H1 (cell line): ENCODE data around the gene DYNC1I1. TPM values are rescaled to one million over a fixed set of nuclear protein-coding genes. Genes with fewer than 3 reads are reported as not detected.

ENCODE experiments used
- CTCF ChIA-PET: fragments of 300-600 bp; sonication (Branson Sonifier 250); formaldehyde crosslinking; loops from one replicate; lab custom pipeline; 2021; ENCODE audit not compliant: partially characterized antibody; lab: Charles Lee
- POLR2A ChIA-PET: fragments of 300-600 bp; sonication (Branson Sonifier 250); formaldehyde crosslinking; loops from one replicate; lab custom pipeline; 2021; ENCODE audit warnings: inconsistent platforms; ENCODE audit not compliant: partially characterized antibody; lab: Charles Lee
- DNase-seq, 2 experiments: peaks; one replicate each; pipeline versions ENCODE4 v3.0.0 to v3.0.0-alpha.2; 2010 to 2022; ENCODE audit warnings: low spot score in 2 of 2, low read depth in 1 of 2, mixed read lengths in 1 of 2
- FAIRE-seq: peaks from 2 replicates; lab custom pipeline; 2011; peaks lifted over from hg19 to GRCh38; lab: Jason Lieb, UNC
- H2AFZ ChIP-seq: 2 replicates; pipeline ENCODE4 v1.8.1; 2012; ENCODE audit warnings: low read length, inconsistent platforms
- H2AK5ac ChIP-seq: 2 replicates; pipeline ENCODE4 v1.6.1; 2013; ENCODE audit warnings: low read depth, low read length
- H2BK120ac ChIP-seq: replicated peaks from 2 replicates; pipeline ENCODE3; 2013; ENCODE audit warnings: low read depth, low read length, inconsistent platforms
- H2BK12ac ChIP-seq: 2 replicates; pipeline ENCODE4 v1.6.1; 2013; ENCODE audit warnings: low read depth, low read length
- H2BK15ac ChIP-seq: 2 replicates; pipeline ENCODE4 v1.6.1; 2013; ENCODE audit warnings: low read length
- H2BK20ac ChIP-seq: 2 replicates; pipeline ENCODE4 v1.6.1; 2013; ENCODE audit warnings: low read length
- H2BK5ac ChIP-seq: 2 replicates; pipeline ENCODE4 v1.6.1; 2013; ENCODE audit warnings: low read depth, low read length
- H3K14ac ChIP-seq: 2 replicates; pipeline ENCODE4 v1.6.1; 2013; ENCODE audit warnings: inconsistent platforms; ENCODE audit not compliant: insufficient read length
- H3K18ac ChIP-seq: 2 replicates; pipeline ENCODE4 v1.6.1; 2013; ENCODE audit warnings: low read length; ENCODE audit errors: extremely low read depth
- H3K23ac ChIP-seq: 2 replicates; pipeline ENCODE4 v1.6.1; 2013; ENCODE audit warnings: inconsistent platforms; ENCODE audit not compliant: insufficient read length
- H3K23me2 ChIP-seq: 2 replicates; pipeline ENCODE4 v1.6.1; 2013; ENCODE audit warnings: low read depth, low read length
- H3K27ac ChIP-seq: 2 replicates; pipeline ENCODE4 v1.6.1; 2011; ENCODE audit warnings: low read depth, low read length, inconsistent platforms
- H3K27me3 ChIP-seq, 4 experiments: replicated peaks in 1 of 4; 1 replicate in 1 of 4; 2 replicates in 3 of 4; pipeline versions ENCODE4 v1.6.1 to v1.8.1; 2011 to 2013; ENCODE audit warnings: low read length in 3 of 4, mild to moderate bottlenecking in 3 of 4, inconsistent platforms in 2 of 4, mixed read lengths in 2 of 4, moderate library complexity in 1 of 4; ENCODE audit not compliant: control insufficient read depth in 3 of 4, insufficient read depth in 3 of 4; ENCODE audit errors: extremely low read depth in 1 of 4
- H3K36me3 ChIP-seq, 4 experiments: 2 replicates each; pipeline versions ENCODE4 v1.6.1 to v1.8.1; 2011 to 2013; ENCODE audit warnings: mild to moderate bottlenecking in 4 of 4, low read length in 3 of 4, moderate library complexity in 2 of 4, control low read depth in 1 of 4, inconsistent platforms in 1 of 4; ENCODE audit not compliant: insufficient read depth in 4 of 4, control insufficient read depth in 2 of 4
- H3K4ac ChIP-seq: replicated peaks from 2 replicates; pipeline ENCODE3; 2013; ENCODE audit warnings: low read length, low read depth, mixed read lengths, inconsistent platforms; ENCODE audit not compliant: insufficient read length
- H3K4me1 ChIP-seq, 4 experiments: replicated peaks in 1 of 4; 1 replicate in 1 of 4; 2 replicates in 3 of 4; pipeline versions ENCODE4 v1.6.1 to v1.8.1; 2011 to 2013; ENCODE audit warnings: low read length in 3 of 4, inconsistent platforms in 2 of 4, mixed read lengths in 1 of 4; ENCODE audit not compliant: insufficient read depth in 4 of 4, control insufficient read depth in 3 of 4
- H3K4me2 ChIP-seq, 2 experiments: 2 replicates each; pipeline versions ENCODE4 v1.6.1 to v1.8.1; 2011 to 2013; ENCODE audit warnings: low read depth in 2 of 2, low read length in 2 of 2, control low read depth in 1 of 2, inconsistent platforms in 1 of 2, mild to moderate bottlenecking in 1 of 2; ENCODE audit not compliant: insufficient read depth in 1 of 2
- H3K4me3 ChIP-seq, 4 experiments: fragments of 200-600, 300-600 bp in 1 of 4; sonication (generic), shearing (Covaris generic), sonication (Bioruptor Twin) in 1 of 4; 2 replicates each; pipeline versions ENCODE4 v1.5.1 to v1.8.1; 2011 to 2016; ENCODE audit warnings: low read length in 4 of 4, low read depth in 3 of 4, control low read depth in 2 of 4, inconsistent platforms in 2 of 4, mild to moderate bottlenecking in 2 of 4, mixed read lengths in 1 of 4, moderate library complexity in 1 of 4; ENCODE audit not compliant: insufficient read depth in 2 of 4; ENCODE audit errors: extremely low read depth in 1 of 4
- H3K56ac ChIP-seq: replicated peaks from 2 replicates; pipeline ENCODE3; 2013; ENCODE audit warnings: low read depth, mild to moderate bottlenecking, mixed read lengths, low read length, inconsistent platforms; ENCODE audit not compliant: insufficient read length
- H3K79me1 ChIP-seq: 2 replicates; pipeline ENCODE4 v1.6.1; 2013; ENCODE audit warnings: low read depth, low read length, control low read depth
- H3K79me2 ChIP-seq, 2 experiments: 2 replicates each; pipeline versions ENCODE4 v1.6.1 to v1.8.1; 2012 to 2013; ENCODE audit warnings: low read length in 2 of 2, mild to moderate bottlenecking in 2 of 2, inconsistent platforms in 1 of 2; ENCODE audit not compliant: insufficient read depth in 2 of 2, control insufficient read depth in 1 of 2
- H3K9ac ChIP-seq, 4 experiments: replicated peaks in 1 of 4; 1 replicate in 1 of 4; 2 replicates in 3 of 4; pipeline versions ENCODE4 v1.6.1 to v1.8.1; 2011 to 2013; ENCODE audit warnings: low read depth in 3 of 4, low read length in 3 of 4, control low read depth in 2 of 4, mild to moderate bottlenecking in 2 of 4, moderate library complexity in 2 of 4, inconsistent platforms in 1 of 4; ENCODE audit errors: extremely low read depth in 1 of 4
- H3K9me3 ChIP-seq, 2 experiments: 2 replicates each; pipeline versions ENCODE4 v1.6.1 to v1.8.1; 2012 to 2013; ENCODE audit warnings: mild to moderate bottlenecking in 2 of 2, moderate library complexity in 2 of 2, control low read depth in 1 of 2, inconsistent platforms in 1 of 2, low read depth in 1 of 2, low read length in 1 of 2, mixed read lengths in 1 of 2; ENCODE audit not compliant: insufficient read depth in 2 of 2
- H4K20me1 ChIP-seq, 2 experiments: replicated peaks in 1 of 2; 2 replicates each; pipeline versions ENCODE3 to v1.8.1; 2011 to 2013; ENCODE audit warnings: inconsistent platforms in 2 of 2, low read length in 2 of 2, mild to moderate bottlenecking in 1 of 2; ENCODE audit not compliant: insufficient read depth in 2 of 2, control insufficient read depth in 1 of 2
- H4K5ac ChIP-seq: 2 replicates; pipeline ENCODE4 v1.6.1; 2013; ENCODE audit warnings: low read length, low read depth, mixed read lengths, inconsistent platforms; ENCODE audit not compliant: insufficient read length
- H4K8ac ChIP-seq: 2 replicates; pipeline ENCODE4 v1.8.0; 2013; ENCODE audit warnings: mild to moderate bottlenecking, moderate library complexity, low read length, inconsistent platforms; ENCODE audit not compliant: insufficient read depth; ENCODE audit errors: extremely low read depth
- H4K91ac ChIP-seq: replicated peaks from 2 replicates; pipeline ENCODE3; 2013; ENCODE audit warnings: low read length, mixed read lengths, inconsistent platforms; ENCODE audit not compliant: insufficient read length
- GABPA ChIP-seq: IDR thresholded peaks from 2 replicates; pipeline ENCODE4 v1.6.1; 2011; ENCODE audit warnings: mild to moderate bottlenecking, low read length, moderate library complexity, borderline replicate concordance; ENCODE audit not compliant: insufficient read depth
- HDAC2 ChIP-seq, 2 experiments: fragments of 300-600 bp in 1 of 2; sonication (generic) in 1 of 2; IDR thresholded peaks; 2 replicates each; pipeline ENCODE4 v1.6.1; 2011 to 2012; ENCODE audit warnings: low read depth in 2 of 2, low read length in 2 of 2, mild to moderate bottlenecking in 2 of 2, moderate library complexity in 2 of 2, borderline replicate concordance in 1 of 2, inconsistent platforms in 1 of 2
- SRF ChIP-seq: IDR thresholded peaks from 2 replicates; pipeline ENCODE4 v1.6.1; 2011; ENCODE audit warnings: mild to moderate bottlenecking, low read depth, low read length, moderate library complexity
- WGBS, 2 experiments: shearing (Covaris generic) in 1 of 2; methylation state at CpG; one replicate each; pipeline versions ENCODE4 v1.1.6 to v1.1.7; 2013 to 2015; ENCODE audit warnings: low lambda C conversion rate in 2 of 2, mixed read lengths in 2 of 2, inconsistent platforms in 1 of 2, low coverage in 1 of 2, missing lambda C conversion rate in 1 of 2; ENCODE audit not compliant: insufficient replicate concordance in 2 of 2, insufficient coverage in 1 of 2, insufficient read length in 1 of 2; ENCODE audit errors: extremely low coverage in 1 of 2, missing lambda C conversion rate in 1 of 2; 5-methylcytosine and 5-hydroxymethylcytosine counted together
- polyA plus RNA-seq, 7 experiments: library from polyadenylated mRNA; depleted of rRNA in 3 of 7; stranded (reverse) in 5 of 7; unstranded in 2 of 7; fragments of >200 nt in 5 of 7; fragments of 200-250 nt in 2 of 7; gene quantifications; 1 replicate in 5 of 7; 2 replicates in 1 of 7; 4 replicates in 1 of 7; pipeline versions ENCODE4 v1.2.1 to v1.2.3, GENCODE V29; 2011 to 2013; ENCODE audit warnings: missing spikeins in 2 of 7, mixed read lengths in 2 of 7
- total RNA-seq: library from RNA; stranded (reverse); fragmentation: NEBNext Ultra II Directional; extraction: Animal tissue kit (Norgen Biotek cat#: 25700); gene quantifications from 2 replicates; pipeline ENCODE4 v1.2.1, GENCODE V29; 2021

Gene DYNC1I1
- total and polyA plus RNA-seq, 2 of the 8 experiments (the other 6 are each of a cell fraction or from before 2014, with no cell fraction given): 0.45 to 0.58 TPM

DNA sequence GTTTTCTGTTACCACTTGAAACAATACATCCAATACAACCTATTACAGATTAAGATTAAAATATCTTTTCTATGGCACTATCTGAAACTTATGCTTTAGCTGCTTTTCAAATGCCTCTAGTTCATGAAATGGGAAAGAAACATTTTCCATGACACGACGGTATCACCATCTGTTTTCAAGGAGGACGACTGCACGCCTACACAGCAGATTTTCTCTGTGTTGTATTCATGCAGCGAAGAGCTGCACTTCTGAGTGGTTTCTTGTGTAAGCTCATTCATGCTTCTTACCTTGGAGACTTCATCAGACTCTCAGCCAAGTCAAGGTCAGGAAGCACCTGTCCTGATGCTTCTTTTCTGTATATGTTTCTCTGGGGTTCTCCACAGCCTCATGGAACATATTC, 179.2 kb downstream of the DYNC1I1 start:
- Histone ChIP-seq H4K5ac (no peak overlapping the region), H3K9me3 (no peaks in the 10 kb centered on the region), H3K14ac (no peak overlapping the region), H2AFZ (no peak overlapping the region), H2BK20ac (no peak overlapping the region), H4K91ac (no peak overlapping the region), H3K4ac (no peak overlapping the region), H3K79me2 (no peaks in the 10 kb centered on the region), H2BK12ac (no peak overlapping the region), H3K4me3 (no peak overlapping the region), H3K18ac (no peak overlapping the region), H2BK120ac (no peak overlapping the region), H3K4me2 (no peak overlapping the region), H2BK15ac (no peak overlapping the region), H4K20me1 (no peaks in the 10 kb centered on the region), H3K56ac (no peak overlapping the region), H2BK5ac (no peak overlapping the region), H3K9ac (no peak overlapping the region), H2AK5ac (no peak overlapping the region), H3K27ac (no peak overlapping the region), H3K27me3 (no peaks in the 10 kb centered on the region), H3K36me3 (no peaks in the 10 kb centered on the region), H3K79me1 (no peaks in the 10 kb centered on the region), H4K8ac (no peak overlapping the region), H3K23me2 (no peaks in the 10 kb centered on the region), H3K23ac (no peak overlapping the region), H3K4me1 (no peaks in the 10 kb centered on the region)
- ChIA-PET CTCF (interaction anchor here (0.6 to 1.2 kb wide), 2 partner anchors 21 to 1228 kb away, joined by 3 read pairs; no protein-coding TSS in a partner anchor), POLR2A (no interaction called here)
- FAIRE-seq (no peak), DNase-seq (no peak)
- WGBS, 2 experiments: 93% methylated on average over 5 of the region's 5 CpGs; no CpG with 5 or more reads in 1 of the 2 experiments
- no peak for TF ChIP-seq HDAC2 (IDR thresholded peaks at IDR 0.05; ENCODE audit: borderline replicate concordance in 1 of 2, low read depth in 2 of 2, low read length in 2 of 2)
- TF ChIP-seq GABPA: no peak
- no peak for TF ChIP-seq SRF
